NCI-H1417 treated with DMSO at 0.1 percent for 48 hours (cell line): ENCODE measurements around the gene PGBD5.
A peak's percentile ranks its signal among the peaks of the same experiment; 100 is the strongest.

Experiments used
- DNase-seq: peaks from one replicate; lab custom pipeline; 2025; lab: John Stamatoyannopoulos, UW

PGBD5 gene

DNA sequence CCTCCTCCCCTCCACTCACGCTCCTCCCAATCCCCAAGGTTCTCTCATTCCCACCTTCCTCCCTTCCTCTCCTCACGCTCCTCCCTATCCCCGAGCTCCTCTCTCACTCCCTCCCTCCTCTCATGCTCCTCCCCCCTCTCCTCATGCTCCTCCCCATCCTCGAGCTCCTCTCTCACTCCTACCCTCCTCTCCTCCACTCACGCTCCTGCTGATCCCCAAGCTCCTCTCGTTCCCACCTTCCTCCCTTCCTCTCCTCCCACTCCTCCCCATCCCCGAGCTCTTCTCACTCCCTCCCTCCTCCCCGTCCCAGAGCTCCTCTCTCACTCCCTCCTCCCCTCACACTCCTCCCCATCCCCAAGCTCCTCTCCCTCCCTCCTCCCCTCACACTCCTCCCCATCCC, 31.4 kb downstream of the PGBD5 start:
- no peak for DNase-seq

DNA sequence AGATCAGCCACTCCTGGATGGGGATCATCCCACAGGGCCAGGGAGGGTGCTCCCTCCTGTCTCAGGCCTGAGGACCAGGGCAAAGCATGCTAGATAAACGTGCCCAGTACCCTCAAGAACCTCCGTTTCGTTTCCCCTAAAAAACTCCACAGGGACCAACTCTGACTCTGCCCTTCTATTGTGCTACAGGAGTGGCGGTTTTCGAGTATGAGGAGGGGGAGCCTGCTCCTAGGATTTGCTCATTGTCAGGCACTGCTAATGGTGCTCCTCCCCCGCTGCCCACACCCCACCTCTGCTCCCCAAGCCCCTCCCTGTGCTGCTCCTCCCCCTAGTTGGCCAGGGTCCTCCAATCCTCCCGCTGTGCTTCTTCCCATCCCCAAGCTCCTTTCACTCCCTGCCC, 32.0 kb downstream of the PGBD5 start:
- no peak for DNase-seq

GRCh38 chr1:230393722-230394121, 32.4 kb downstream of the PGBD5 start:
- DNase-seq, result no peak

- DNase-seq, result no peak
Measured at GRCh38 chr1:230392920-230393521, 33.1 kb downstream of the PGBD5 start.

- DNase-seq, result no peak
Measured at GRCh38 chr1:230392536-230392909, 33.6 kb downstream of the PGBD5 start.

DNA sequence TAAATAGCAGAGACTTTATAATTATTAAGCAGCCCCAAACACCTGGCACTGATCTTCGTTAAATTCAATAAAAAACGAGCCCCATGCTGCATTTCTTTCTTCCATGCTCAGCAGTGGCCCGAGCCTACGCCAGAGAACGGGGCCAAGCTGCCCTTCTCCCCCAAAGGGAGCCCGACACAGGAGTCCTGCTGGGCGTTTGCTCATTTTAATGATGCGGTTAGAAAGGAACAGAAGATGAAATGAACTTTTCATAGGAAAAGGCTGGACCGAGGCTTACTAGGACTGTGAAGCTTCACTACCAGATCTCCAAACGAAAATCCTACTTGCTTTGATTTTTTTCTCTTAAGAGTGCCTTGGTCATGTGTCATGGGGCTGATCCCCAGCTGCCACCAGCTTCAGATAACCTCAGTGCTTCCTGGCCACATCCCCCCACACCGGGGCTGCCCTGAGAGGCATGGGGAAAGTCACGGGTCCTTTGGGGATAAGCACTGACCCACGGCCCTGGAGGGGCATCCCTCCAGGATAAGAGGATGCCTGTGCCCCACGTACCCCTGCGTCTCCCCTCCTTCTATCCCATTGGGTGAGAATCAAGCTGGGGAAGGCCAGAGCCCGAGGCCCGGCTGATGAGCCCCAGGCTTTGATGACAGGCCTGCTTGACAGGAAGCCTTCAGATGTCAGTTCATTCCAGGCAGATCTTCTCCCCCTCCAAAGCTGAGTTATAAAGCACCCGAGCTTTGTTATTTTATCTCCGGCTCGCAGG, 34.2 kb downstream of the PGBD5 start:
- DNase-seq, result no peak

GRCh38 chr1:230390371-230390770, 35.8 kb downstream of the PGBD5 start:
- DNase-seq, result no peak

DNA sequence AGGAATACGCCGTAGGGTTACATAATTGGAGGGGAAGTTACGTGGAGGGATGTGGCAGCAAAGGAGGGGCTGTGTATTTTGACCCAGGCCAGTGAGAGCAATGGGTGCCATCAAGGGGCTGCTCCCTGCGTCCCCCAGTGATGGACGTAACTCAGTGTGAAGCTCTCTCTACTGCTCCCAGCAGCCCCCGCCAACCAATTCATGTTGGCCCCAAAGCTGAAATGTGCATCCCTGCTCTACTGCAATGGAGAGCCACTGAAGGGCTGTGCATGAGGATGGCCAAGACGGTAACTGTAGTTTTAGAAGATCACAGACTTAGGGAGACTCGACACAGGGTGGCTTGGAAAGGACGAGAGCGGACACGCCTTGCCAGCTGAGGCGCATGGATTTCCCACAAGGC, 38.3 kb downstream of the PGBD5 start:
- DNase-seq, result no peak

DNA sequence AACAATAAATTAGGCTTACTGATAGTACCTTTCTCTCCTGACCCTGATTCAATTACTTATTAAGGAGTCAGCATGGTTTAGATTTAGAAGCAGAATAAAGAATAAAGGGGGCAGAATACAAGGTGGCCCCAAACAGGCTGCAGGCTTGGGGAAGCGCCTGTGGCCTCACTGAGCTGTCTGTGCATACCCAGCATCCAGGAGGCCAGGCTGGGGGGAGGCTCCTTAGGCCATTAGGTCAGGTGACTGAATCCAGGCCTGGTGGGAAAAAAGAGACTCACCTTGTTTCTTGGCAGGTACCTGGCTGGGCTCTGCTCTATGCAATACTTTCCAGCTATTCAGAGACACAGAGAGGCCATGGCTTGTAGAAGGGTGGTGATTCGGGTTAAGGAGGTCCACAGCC, 38.8 kb downstream of the PGBD5 start:
- DNase-seq, result no peak

- DNase-seq, result no peak
Measured at GRCh38 chr1:230386637-230387262, 39.4 kb downstream of the PGBD5 start.

DNA sequence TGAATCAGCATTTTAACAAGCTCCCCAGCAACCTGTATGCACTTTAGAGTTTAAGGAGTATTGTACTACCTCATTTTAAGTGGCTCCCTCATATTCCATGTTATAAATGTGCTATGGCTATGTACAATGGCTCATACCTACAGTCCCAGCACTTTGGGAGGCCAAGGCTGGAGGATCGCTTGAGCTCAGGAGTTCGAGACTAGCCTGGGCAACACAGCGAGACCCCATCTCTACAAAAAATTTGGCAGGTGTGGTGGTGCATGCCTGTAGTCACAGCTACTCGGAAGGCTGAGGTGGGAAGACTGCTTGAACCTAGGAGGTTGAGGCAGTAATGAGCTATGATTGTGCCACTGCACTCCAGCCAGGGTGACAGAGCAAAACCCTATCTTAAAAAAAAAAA, 40.2 kb downstream of the PGBD5 start:
- no peak for DNase-seq

- peak; percentile 50 for DNase-seq
Measured at GRCh38 chr1:230385158-230385450, 41.0 kb downstream of the PGBD5 start.

DNA sequence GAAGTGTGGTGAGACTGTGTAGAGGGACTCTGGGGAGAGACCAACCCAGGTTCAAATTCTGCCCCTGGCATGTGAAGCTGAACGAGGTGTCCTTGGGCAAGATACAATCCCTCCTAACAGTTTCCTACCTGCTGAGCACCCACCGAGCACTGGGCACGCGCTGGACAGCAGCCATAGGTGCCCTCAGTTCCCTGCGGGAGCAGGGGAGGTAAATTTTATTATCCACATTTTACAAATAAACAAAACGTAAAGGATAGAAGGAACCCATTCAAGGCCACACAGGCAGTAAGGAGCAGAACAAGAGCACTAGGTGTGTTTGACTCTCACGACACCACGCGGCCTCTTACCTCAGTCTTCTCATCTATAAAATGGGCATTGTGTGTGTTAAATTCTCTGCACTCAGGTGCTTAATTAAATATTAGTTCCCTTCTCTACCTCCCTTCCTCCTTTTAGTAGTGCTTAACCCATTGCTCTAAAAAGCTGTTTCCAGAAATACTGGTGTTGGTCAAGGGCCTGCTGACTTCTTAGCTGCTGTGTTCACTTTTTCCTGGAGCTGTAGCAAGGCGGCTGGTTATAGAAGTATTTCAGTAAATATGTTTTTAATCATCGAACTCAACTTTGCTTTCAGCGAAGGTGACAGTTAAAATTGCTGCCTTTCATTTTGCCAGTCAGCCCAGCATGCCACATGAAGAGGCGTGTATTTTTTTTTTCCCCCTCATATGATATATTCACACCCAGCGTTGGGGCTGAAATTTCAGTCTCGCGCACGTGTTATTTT, 41.6 kb downstream of the PGBD5 start:
- no peak for DNase-seq

- DNase-seq, result no peak
Measured at GRCh38 chr1:230383425-230383824, 42.7 kb downstream of the PGBD5 start.

DNA sequence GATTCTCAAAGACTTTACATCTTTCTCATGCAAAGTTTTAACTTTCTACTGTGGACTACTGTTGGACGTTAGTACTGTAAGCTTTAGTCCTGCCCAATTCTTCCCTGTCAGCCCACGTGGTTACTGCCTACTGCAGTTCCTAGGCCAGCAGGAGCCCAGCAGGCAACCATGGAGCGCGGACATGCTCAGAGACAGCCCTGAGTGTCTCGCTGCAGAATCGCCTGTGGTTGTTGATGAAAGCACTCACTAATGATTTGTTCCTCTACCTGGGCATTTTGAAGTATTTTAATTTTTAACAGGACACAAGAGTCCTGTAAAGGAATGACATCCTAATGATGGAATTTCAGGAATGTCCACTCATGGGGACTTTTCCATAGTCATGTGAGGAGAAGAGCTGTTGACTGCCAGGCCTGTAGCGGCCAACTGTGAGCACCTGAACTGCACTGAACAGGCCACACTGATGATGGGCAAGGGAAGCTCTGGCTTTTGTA, 44.1 kb downstream of the PGBD5 start:
- no peak for DNase-seq

GRCh38 chr1:230381585-230381984, 44.5 kb downstream of the PGBD5 start:
- DNase-seq, result no peak

DNA sequence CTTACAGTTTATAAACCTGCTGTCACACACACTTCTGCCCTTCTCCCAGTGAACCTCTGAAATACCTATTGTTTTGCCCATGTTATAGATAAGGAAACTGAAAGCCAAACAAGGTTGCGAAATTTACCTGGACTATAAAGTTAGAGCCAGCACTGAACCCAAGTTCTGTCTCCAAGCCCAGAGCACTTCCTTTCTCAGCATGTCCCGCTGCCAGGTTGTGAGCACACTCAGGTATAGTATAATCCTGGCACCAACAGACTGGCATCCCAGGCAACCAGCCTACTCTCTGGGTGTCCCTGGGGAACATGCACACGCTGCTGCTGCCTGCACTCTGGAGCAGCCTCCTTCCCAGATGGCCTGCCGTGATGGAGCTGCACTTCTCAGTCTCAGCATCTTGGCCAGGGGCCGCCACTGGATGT, 45.1 kb downstream of the PGBD5 start:
- DNase-seq, result no peak

- no peak for DNase-seq
Measured at GRCh38 chr1:230379928-230380327, 46.2 kb downstream of the PGBD5 start.

DNA sequence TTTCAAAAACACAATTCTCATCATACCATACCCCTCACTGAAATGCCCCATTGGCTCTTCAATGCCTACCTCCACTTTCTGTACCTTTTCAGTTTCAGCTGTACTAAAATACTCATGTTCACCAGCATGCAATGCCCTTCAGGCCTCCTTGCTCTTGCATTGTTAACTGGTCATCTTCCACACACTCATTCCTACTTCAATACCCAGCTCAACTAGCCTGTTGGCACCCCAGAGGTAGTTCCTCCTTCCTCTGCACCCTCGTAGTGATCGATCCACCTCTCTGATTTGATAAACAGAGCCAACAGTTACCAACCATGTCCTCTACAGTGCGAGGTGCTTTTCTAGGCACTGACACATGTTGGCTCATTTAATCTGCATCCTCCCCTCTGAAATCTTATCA, 46.7 kb downstream of the PGBD5 start:
- no peak for DNase-seq

GRCh38 chr1:230377851-230378250, 48.3 kb downstream of the PGBD5 start:
- DNase-seq, result no peak

- DNase-seq, result no peak
Measured at GRCh38 chr1:230377324-230377723, 48.8 kb downstream of the PGBD5 start.

- DNase-seq, result no peak
Measured at GRCh38 chr1:230376296-230376695, 49.8 kb downstream of the PGBD5 start.

DNA sequence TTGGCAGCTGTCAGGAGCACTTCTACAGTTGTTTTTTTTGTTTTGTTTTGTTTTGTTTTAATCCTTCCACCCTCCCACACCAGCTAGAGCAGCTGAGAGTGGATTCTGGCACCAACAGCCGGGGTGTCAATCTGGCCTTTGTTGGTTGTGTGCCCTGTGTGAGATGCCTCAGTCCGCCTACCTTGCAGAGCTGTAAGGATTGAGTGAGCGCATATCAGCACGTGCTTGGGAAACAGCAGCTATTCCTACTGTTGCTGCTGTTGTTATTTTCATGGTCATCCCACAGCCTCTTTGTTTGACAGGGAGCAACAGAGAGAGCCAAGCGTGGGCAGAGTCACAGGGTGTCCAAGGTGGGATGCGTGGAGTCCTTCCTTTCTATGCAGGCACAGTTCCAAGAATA, 50.4 kb downstream of the PGBD5 start:
- DNase-seq, result no peak
